ENCODE measurements around the gene HSD3B1.
A peak's percentile ranks its signal among the peaks of the same experiment; 100 is the strongest.
"Not testable (repeated sequence)": the region's sequence is repeated elsewhere in the genome, so short reads cannot be mapped to it uniquely, and the experiment has no call there.

HSD3B1 gene

GRCh38 chr1:119490925-119491324 lies 16.1 kb upstream of the HSD3B1 start:
- DNase-seq (ENCODE audit: low read depth), result no peak

GRCh38 chr1:119492763-119493162 lies 14.2 kb upstream of the HSD3B1 start:
- no peak for DNase-seq (ENCODE audit: low read depth)

- DNase-seq (ENCODE audit: low read depth), result no peak
Observed at GRCh38 chr1:119504831-119505230, 2.2 kb upstream of the HSD3B1 start.

- DNase-seq (ENCODE audit: low read depth), result no peak
Observed at GRCh38 chr1:119510046-119510445, 3.0 kb downstream of the HSD3B1 start.

GRCh38 chr1:119515221-119515620 lies 8.2 kb downstream of the HSD3B1 start:
- DNase-seq (ENCODE audit: low read depth), result no peak

GRCh38 chr1:119516247-119516646 lies 9.2 kb downstream of the HSD3B1 start:
- no peak for DNase-seq (ENCODE audit: low read depth)

GRCh38 chr1:119516680-119517079 lies 9.7 kb downstream of the HSD3B1 start:
- no peak for DNase-seq (ENCODE audit: low read depth)

- not testable (repeated sequence) for DNase-seq (ENCODE audit: low read depth)
Observed at GRCh38 chr1:119517667-119518066, 10.7 kb downstream of the HSD3B1 start.

- DNase-seq (ENCODE audit: low read depth), result peak; percentile 17
Observed at GRCh38 chr1:119531606-119532323, 24.8 kb downstream of the HSD3B1 start.

GRCh38 chr1:119532324-119532910 lies 25.4 kb downstream of the HSD3B1 start:
- no peak for DNase-seq (ENCODE audit: low read depth)

- no peak for DNase-seq (ENCODE audit: low read depth)
Observed at GRCh38 chr1:119535381-119535780, 28.4 kb downstream of the HSD3B1 start.

- DNase-seq (ENCODE audit: low read depth), result no peak
Observed at GRCh38 chr1:119537966-119538365, 31.0 kb downstream of the HSD3B1 start.

- DNase-seq (ENCODE audit: low read depth), result no peak
Observed at GRCh38 chr1:119539636-119540035, 32.6 kb downstream of the HSD3B1 start.

- no peak for DNase-seq (ENCODE audit: low read depth)
Observed at GRCh38 chr1:119541389-119541788, 34.4 kb downstream of the HSD3B1 start.

- no peak for DNase-seq (ENCODE audit: low read depth)
Observed at GRCh38 chr1:119542492-119542946, 35.5 kb downstream of the HSD3B1 start.

GRCh38 chr1:119544165-119544762 lies 37.3 kb downstream of the HSD3B1 start:
- DNase-seq (ENCODE audit: low read depth), result no peak

GRCh38 chr1:119546641-119547040 lies 39.6 kb downstream of the HSD3B1 start:
- no peak for DNase-seq (ENCODE audit: low read depth)

GRCh38 chr1:119547306-119547705 lies 40.3 kb downstream of the HSD3B1 start:
- no peak for DNase-seq (ENCODE audit: low read depth)

GRCh38 chr1:119547805-119548204 lies 40.8 kb downstream of the HSD3B1 start:
- no peak for DNase-seq (ENCODE audit: low read depth)

GRCh38 chr1:119549719-119550132 lies 42.7 kb downstream of the HSD3B1 start:
- DNase-seq (ENCODE audit: low read depth), result peak; percentile 12

GRCh38 chr1:119550381-119550780 lies 43.4 kb downstream of the HSD3B1 start:
- DNase-seq (ENCODE audit: low read depth), result no peak

GRCh38 chr1:119551218-119551617 lies 44.2 kb downstream of the HSD3B1 start:
- no peak for DNase-seq (ENCODE audit: low read depth)

- not testable (repeated sequence) for DNase-seq (ENCODE audit: low read depth)
Observed at GRCh38 chr1:119552656-119553055, 45.6 kb downstream of the HSD3B1 start.
